Prostate gland (tissue), 2 donors: Measurements from ENCODE around the gene MPP2. TPM values are rescaled to one million over a fixed set of nuclear protein-coding genes. Genes with fewer than 3 reads are reported as not detected.

Experiments
- DNase-seq: peaks from one replicate; pipeline ENCODE4 v3.0.0-alpha.2; 2019; ENCODE audit warnings: low spot score
- H3K27ac ChIP-seq, 2 donors: fragments of 200-600 bp; sonication (generic); 2 replicates each; pipeline ENCODE4 v1.5.1; 2017 to 2019
- H3K27me3 ChIP-seq: fragments of 200-600 bp; sonication (generic); replicated peaks from 2 replicates; pipeline ENCODE4 v1.5.1; 2019; ENCODE audit not compliant: insufficient read depth
- H3K36me3 ChIP-seq, 2 donors: fragments of 200-600 bp; sonication (generic); 1 replicate in 1 of 2; 2 replicates in 1 of 2; pipeline versions ENCODE4 v1.5.1 to v1.8.1; 2017 to 2019
- H3K4me1 ChIP-seq: fragments of 200-600 bp; sonication (generic); replicated peaks from 2 replicates; pipeline ENCODE4 v1.5.1; 2019
- H3K4me3 ChIP-seq, 2 donors: fragments of 200-600 bp; sonication (generic); 2 replicates each; pipeline ENCODE4 v1.5.1; 2017 to 2019
- H3K9me3 ChIP-seq: fragments of 200-600 bp; sonication (generic); 2 replicates; pipeline ENCODE4 v1.5.1; 2017
- CTCF ChIP-seq, 4 experiments: fragments of 200-600 bp in 2 of 4; fragments of 450-650 bp in 2 of 4; sonication (generic) in 2 of 4; IDR thresholded peaks; 1 replicate in 3 of 4; 2 replicates in 1 of 4; pipeline ENCODE4 v1.5.1; 2016 to 2019; ENCODE audit warnings: antibody characterized with exemption in 4 of 4, mild to moderate bottlenecking in 2 of 4, moderate library complexity in 2 of 4
- POLR2A ChIP-seq: fragments of 450-650 bp; IDR thresholded peaks from one replicate; pipeline ENCODE4 v1.6.1; 2016; ENCODE audit warnings: antibody characterized with exemption, mild to moderate bottlenecking
- POLR2AphosphoS5 ChIP-seq: sonication (generic); formaldehyde crosslinking; IDR thresholded peaks from one replicate; pipeline ENCODE4 v1.6.1; 2017; ENCODE audit warnings: antibody characterized with exemption
- WGBS: methylation state at CpG from one replicate; pipeline ENCODE4 v1.1.5; 2018; 5-methylcytosine and 5-hydroxymethylcytosine counted together
- intact Hi-C: fragments of 100-400 bp; cut with DNase I; formaldehyde crosslinking; loops from one replicate; pipeline ENCODE4 v1.14.2; 2022
- total RNA-seq, 2 donors: library from RNA; depleted of rRNA; stranded (reverse); fragments of >200 nt; gene quantifications; one replicate each; pipeline ENCODE4 v1.1.0, GENCODE V29; 2016

Gene MPP2
- total RNA-seq, 2 donors from 2014 or later = 14.9 to 17.7 TPM

DNA sequence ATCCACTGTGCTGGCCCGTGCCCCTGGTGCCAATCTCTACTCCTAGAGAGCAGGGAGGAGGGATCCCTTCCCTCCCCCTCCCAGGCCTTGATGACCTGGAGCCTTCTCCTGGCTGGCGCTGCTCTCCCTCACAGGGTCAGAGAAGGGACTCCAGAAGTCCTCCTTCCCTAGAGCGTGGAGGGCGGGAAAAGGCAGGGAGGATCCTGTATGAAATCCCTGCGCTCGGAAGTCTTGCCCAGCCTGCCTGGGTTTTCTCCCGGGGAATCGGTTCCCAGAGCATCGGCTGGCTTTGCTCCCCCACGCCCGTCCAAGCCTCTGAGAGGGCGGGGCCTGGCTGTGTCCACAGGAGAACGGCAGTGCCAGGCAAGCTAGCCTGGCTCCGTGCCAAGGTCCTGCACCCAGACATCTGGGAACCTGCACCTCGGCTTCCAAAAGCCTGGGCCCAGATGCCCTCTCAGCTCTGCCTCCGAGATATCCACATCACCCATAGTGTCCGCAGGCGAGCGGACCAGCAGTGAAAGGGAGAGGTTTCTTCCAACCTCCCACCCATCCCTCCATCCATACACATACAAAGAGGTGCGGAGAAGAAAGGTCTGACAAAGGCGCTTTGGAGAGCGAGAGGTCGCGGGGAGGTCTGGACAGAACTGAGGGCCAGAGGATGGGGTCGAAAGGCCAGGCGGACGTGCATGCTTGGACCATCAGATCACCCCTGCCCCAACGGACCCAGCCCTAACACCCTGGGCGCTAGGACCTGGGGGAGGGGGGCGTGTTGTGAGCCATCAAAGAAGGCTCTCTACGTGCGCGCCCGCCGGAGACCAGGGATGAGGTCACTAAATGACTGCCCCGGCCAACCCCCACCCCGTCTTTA is 1.1 kb downstream of the MPP2 start:
- 4% methylated on average over 37 of the region's 37 CpGs for WGBS
- Histone ChIP-seq H3K4me3 (peak overlapping the region; percentile 52 to 56), H3K9me3 (no peaks in the 10 kb centered on the region), H3K27ac (peak overlapping the region; percentile 79 to 86), H3K4me1 (peaks cover 6% of the 10 kb centered on the region), H3K36me3 (no peaks in the 10 kb centered on the region), H3K27me3 (no peaks in the 10 kb centered on the region)
- DNase-seq = no peak
- intact Hi-C loops = no loop called here
- no peak for TF ChIP-seq CTCF (IDR thresholded peaks at IDR 0.05)
- TF ChIP-seq POLR2AphosphoS5 = no peak
- TF ChIP-seq POLR2A = no peak

DNA sequence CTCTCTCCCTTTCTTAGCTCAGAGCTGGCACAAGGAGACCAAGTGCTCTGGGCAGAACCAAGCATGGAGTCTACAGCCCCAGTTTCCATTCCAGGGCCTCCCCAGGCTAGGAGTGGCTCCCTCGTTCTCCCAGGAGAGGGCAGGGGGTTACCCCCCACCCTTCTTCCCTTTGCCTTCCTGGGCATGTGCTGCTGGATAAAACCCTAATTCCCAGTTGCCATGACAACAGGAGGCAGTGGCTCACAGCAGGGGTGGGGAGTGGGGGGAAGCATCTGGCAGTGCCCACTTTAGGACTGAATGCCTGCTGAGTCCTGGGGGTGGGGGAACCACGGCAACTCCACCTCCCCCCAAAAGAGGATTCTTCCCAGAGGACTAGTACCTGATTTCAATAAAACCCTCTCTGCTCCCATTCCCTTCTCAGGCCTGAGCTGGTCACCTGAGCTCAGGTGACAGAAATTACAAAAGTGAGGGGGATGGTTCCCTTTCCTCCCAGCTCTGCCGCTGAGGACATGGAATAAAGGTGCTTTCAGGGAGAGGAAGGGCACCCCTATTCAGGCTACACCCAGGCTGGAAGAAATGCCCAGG is 1.8 kb downstream of the MPP2 start:
- Histone ChIP-seq H3K27ac (peak overlapping the region; percentile 79 to 86), H3K9me3 (no peaks in the 10 kb centered on the region), H3K27me3 (no peaks in the 10 kb centered on the region), H3K4me3 (peak overlapping the region in 1 of 2 donors; percentile 52), H3K4me1 (peaks cover 6% of the 10 kb centered on the region), H3K36me3 (no peaks in the 10 kb centered on the region)
- 43% methylated on average over 3 of the region's 3 CpGs for WGBS
- no peak for TF ChIP-seq CTCF (IDR thresholded peaks at IDR 0.05)
- no peak for TF ChIP-seq POLR2A
- no peak for TF ChIP-seq POLR2AphosphoS5
- no peak for DNase-seq
- intact Hi-C loops = no loop called here

- WGBS = 62% methylated on average over 7 of the region's 7 CpGs
- no peak for TF ChIP-seq POLR2A
- TF ChIP-seq CTCF (IDR thresholded peaks at IDR 0.05) = no peak
- no peak for TF ChIP-seq POLR2AphosphoS5
- H3K36me3 ChIP-seq = no peaks in the 10 kb centered on the region
- intact Hi-C loops = no loop called here
- no peak overlapping the region for H3K4me3 ChIP-seq
- no peak overlapping the region for H3K27ac ChIP-seq
- no peaks in the 10 kb centered on the region for H3K9me3 ChIP-seq
- peaks cover 6% of the 10 kb centered on the region for H3K4me1 ChIP-seq
- H3K27me3 ChIP-seq = no peaks in the 10 kb centered on the region
- no peak for DNase-seq
Observed at GRCh38 chr17:43901861-43902589, 5.3 kb downstream of the MPP2 start.

DNA sequence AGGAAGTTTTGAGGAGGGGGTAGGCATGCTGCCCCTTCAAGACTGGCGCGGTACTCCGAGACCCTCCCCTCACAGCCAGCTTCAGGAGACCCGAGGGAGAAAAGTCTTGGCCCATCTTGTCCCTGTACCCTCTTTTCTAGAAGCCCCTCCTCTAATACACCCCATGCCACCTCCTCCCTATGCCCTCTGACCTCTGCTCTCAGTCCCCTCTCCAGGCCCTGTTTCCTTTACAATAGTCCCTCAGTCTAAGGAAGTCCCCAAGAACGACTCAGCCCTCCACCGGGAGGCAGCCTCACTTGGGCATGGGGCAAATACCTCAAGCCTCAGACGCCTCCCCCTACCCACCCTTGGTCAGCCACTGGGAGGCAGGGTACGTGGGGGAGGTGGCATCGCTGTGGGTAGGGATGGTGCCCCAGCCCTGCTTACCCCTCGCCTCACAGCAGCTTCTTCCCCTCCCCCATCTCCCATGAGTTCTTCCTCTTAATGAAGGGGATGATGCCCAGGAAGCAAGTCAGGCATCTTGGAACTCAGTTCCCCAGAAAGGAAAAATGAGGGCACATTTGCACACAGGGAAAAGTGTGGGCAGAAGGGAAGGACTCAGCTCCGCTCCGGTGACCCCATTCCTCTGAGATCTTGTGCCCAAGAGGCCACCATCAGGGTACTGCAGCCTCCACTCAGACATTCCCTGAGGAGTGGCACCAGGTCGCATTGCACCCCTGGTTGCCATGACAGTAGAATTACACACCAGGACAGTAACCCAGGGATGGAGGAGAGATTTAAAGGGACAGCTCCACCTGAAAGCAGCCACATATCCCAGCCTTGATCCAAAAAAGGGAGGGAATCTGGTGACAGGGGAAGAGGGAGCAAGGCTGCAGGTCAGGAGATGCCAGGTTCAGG is 6.2 kb downstream of the MPP2 start:
- H3K27ac ChIP-seq = no peak overlapping the region
- no peak for TF ChIP-seq POLR2A
- no peak for TF ChIP-seq POLR2AphosphoS5
- no peak for TF ChIP-seq CTCF (IDR thresholded peaks at IDR 0.05)
- peaks cover 3% of the 10 kb centered on the region for H3K4me1 ChIP-seq
- peak overlapping the region; percentile 26 to 35 for H3K4me3 ChIP-seq
- H3K36me3 ChIP-seq = no peaks in the 10 kb centered on the region
- WGBS = 29% methylated on average over 13 of the region's 13 CpGs
- H3K27me3 ChIP-seq = no peaks in the 10 kb centered on the region
- no peaks in the 10 kb centered on the region for H3K9me3 ChIP-seq
- no peak for DNase-seq
- intact Hi-C loops = no loop called here
